ENCODE data around the gene CACNB1. TPM values are rescaled to one million over a fixed set of nuclear protein-coding genes. Genes with fewer than 3 reads are reported as not detected.
A peak's percentile ranks its signal among the peaks of the same experiment; 100 is the strongest.

CACNB1 gene
- total RNA-seq, 1 donor from 2014 or later = 10.2 TPM

GRCh38 chr17:39192901-39193300 is 4.6 kb downstream of the CACNB1 start:
- H3K4me1 Mint-ChIP-seq (ENCODE audit: unreplicated experiment) = peaks cover 23% of the 10 kb centered on the region
- H3K4me3 Mint-ChIP-seq (ENCODE audit: unreplicated experiment) = peak overlapping the region; percentile 14
- H3K27ac Mint-ChIP-seq (ENCODE audit: unreplicated experiment) = no peak overlapping the region
- TF ChIP-seq CTCF (IDR thresholded peaks at IDR 0.05; ENCODE audit: unreplicated experiment) = no peak
- no peaks in the 10 kb centered on the region for H3K9me3 Mint-ChIP-seq (ENCODE audit: unreplicated experiment)
- no peak for DNase-seq (ENCODE audit: low spot score)
- peaks cover 18% of the 10 kb centered on the region for H3K36me3 Mint-ChIP-seq (ENCODE audit: low read depth, unreplicated experiment)
- H3K27me3 Mint-ChIP-seq (ENCODE audit: unreplicated experiment) = peaks cover 7% of the 10 kb centered on the region

GRCh38 chr17:39191750-39192510 is 5.5 kb downstream of the CACNB1 start:
- Mint-ChIP-seq H3K4me3 (ENCODE audit: unreplicated experiment) (peak overlapping the region; percentile 62), H3K9me3 (ENCODE audit: unreplicated experiment) (no peaks in the 10 kb centered on the region), H3K27me3 (ENCODE audit: unreplicated experiment) (peaks cover 7% of the 10 kb centered on the region), H3K27ac (ENCODE audit: unreplicated experiment) (no peak overlapping the region), H3K36me3 (ENCODE audit: low read depth, unreplicated experiment) (peaks cover 18% of the 10 kb centered on the region), H3K4me1 (ENCODE audit: unreplicated experiment) (peaks cover 23% of the 10 kb centered on the region)
- TF ChIP-seq CTCF (IDR thresholded peaks at IDR 0.05; ENCODE audit: unreplicated experiment) = no peak
- no peak for DNase-seq (ENCODE audit: low spot score)

GRCh38 chr17:39187152-39187830 is 10.2 kb downstream of the CACNB1 start:
- Mint-ChIP-seq H3K27ac (ENCODE audit: unreplicated experiment) (no peak overlapping the region), H3K4me1 (ENCODE audit: unreplicated experiment) (peaks cover 1% of the 10 kb centered on the region), H3K4me3 (ENCODE audit: unreplicated experiment) (no peak overlapping the region), H3K27me3 (ENCODE audit: unreplicated experiment) (peaks cover 6% of the 10 kb centered on the region), H3K9me3 (ENCODE audit: unreplicated experiment) (no peaks in the 10 kb centered on the region), H3K36me3 (ENCODE audit: low read depth, unreplicated experiment) (peaks cover 20% of the 10 kb centered on the region)
- DNase-seq (ENCODE audit: low spot score) = no peak
- no peak for TF ChIP-seq CTCF (IDR thresholded peaks at IDR 0.05; ENCODE audit: unreplicated experiment)

- Mint-ChIP-seq H3K36me3 (ENCODE audit: low read depth, unreplicated experiment) (peaks cover 17% of the 10 kb centered on the region), H3K4me3 (ENCODE audit: unreplicated experiment) (no peak overlapping the region)
- no peak for TF ChIP-seq CTCF (IDR thresholded peaks at IDR 0.05; ENCODE audit: unreplicated experiment)
Measured at GRCh38 chr17:39186481-39187002, 10.9 kb downstream of the CACNB1 start.

GRCh38 chr17:39183720-39184119 is 13.7 kb downstream of the CACNB1 start:
- TF ChIP-seq CTCF (IDR thresholded peaks at IDR 0.05; ENCODE audit: unreplicated experiment) = no peak
- H3K9me3 Mint-ChIP-seq (ENCODE audit: unreplicated experiment) = no peaks in the 10 kb centered on the region
- H3K4me1 Mint-ChIP-seq (ENCODE audit: unreplicated experiment) = no peaks in the 10 kb centered on the region
- H3K4me3 Mint-ChIP-seq (ENCODE audit: unreplicated experiment) = no peak overlapping the region
- DNase-seq (ENCODE audit: low spot score) = no peak
- no peak overlapping the region for H3K27ac Mint-ChIP-seq (ENCODE audit: unreplicated experiment)
- peaks cover 17% of the 10 kb centered on the region for H3K36me3 Mint-ChIP-seq (ENCODE audit: low read depth, unreplicated experiment)
- H3K27me3 Mint-ChIP-seq (ENCODE audit: unreplicated experiment) = peaks cover 4% of the 10 kb centered on the region

More at GRCh38 chr17:39186481-39187002, 10.9 kb downstream of the CACNB1 start:
- peaks cover 4% of the 10 kb centered on the region for H3K27me3 Mint-ChIP-seq (ENCODE audit: unreplicated experiment)
- H3K9me3 Mint-ChIP-seq (ENCODE audit: unreplicated experiment) = no peaks in the 10 kb centered on the region
- H3K27ac Mint-ChIP-seq (ENCODE audit: unreplicated experiment) = no peak overlapping the region
- H3K4me1 Mint-ChIP-seq (ENCODE audit: unreplicated experiment) = no peaks in the 10 kb centered on the region
- DNase-seq (ENCODE audit: low spot score) = no peak

Data from endothelial cell (in vitro differentiated cells).